HepG2 (cell line): ENCODE measurements around the gene SPIB. TPM values are rescaled to one million over a fixed set of nuclear protein-coding genes. Genes with fewer than 3 reads are reported as not detected.

Experiments
- ATAC-seq: fragments of 200-7000 bp; cut with Tn5 transposase; 3 replicates; pipeline ENCODE4 v1.9.1; 2020; ENCODE audit warnings: mild to moderate bottlenecking, moderate library complexity
- BruUV-seq: library from RNA; stranded (reverse); fragments of 400-500 nt; replicated peaks from 2 replicates; lab custom pipeline; 2021; lab: Mats Ljungman, UMichigan
- CTCF ChIA-PET: fragments of 300-600 bp; formaldehyde crosslinking; extraction: SDS; loops from one replicate; lab custom pipeline; 2021; ENCODE audit warnings: low total read pairs, inconsistent platforms, low intra/inter-chr PET ratio; lab: Yijun Ruan, JAX
- POLR2A ChIA-PET: fragments of 350-600 bp; sonication (Branson Sonifier 250); formaldehyde crosslinking; loops from one replicate; lab custom pipeline; 2020; ENCODE audit warnings: antibody characterized with exemption, inconsistent platforms; lab: Yijun Ruan, JAX
- DNase-seq: peaks from one replicate; pipeline ENCODE4 v3.0.0-alpha.2; 2015; ENCODE audit warnings: low spot score
- FAIRE-seq: peaks from 3 replicates; lab custom pipeline; 2011; peaks lifted over from hg19 to GRCh38; lab: Jason Lieb, UNC
- H2AFZ ChIP-seq: one replicate; pipeline ENCODE4 v1.6.1; 2011; ENCODE audit warnings: low read length, inconsistent platforms
- H3K27ac ChIP-seq: fragments of 300-600 bp; 3 replicates; pipeline ENCODE4 v1.8.0; 2011; ENCODE audit warnings: mixed run types, mild to moderate bottlenecking, mixed read lengths, low read length, inconsistent platforms; ENCODE audit not compliant: insufficient read depth; ENCODE audit errors: extremely low read length
- H3K27me3 ChIP-seq, 2 experiments: fragments of 200-600 bp in 1 of 2; 2 replicates in 1 of 2; 3 replicates in 1 of 2; pipeline versions ENCODE4 v1.6.0 to v1.8.0; 2011; ENCODE audit warnings: low read length in 2 of 2, mild to moderate bottlenecking in 2 of 2, moderate library complexity in 2 of 2, inconsistent platforms in 1 of 2; ENCODE audit not compliant: insufficient read depth in 2 of 2, control insufficient read depth in 1 of 2
- H3K36me3 ChIP-seq, 2 experiments: fragments of 200-600 bp in 1 of 2; replicated peaks in 1 of 2; 2 replicates in 1 of 2; 3 replicates in 1 of 2; pipeline versions ENCODE4 v1.5.1 to v1.8.0; 2011; ENCODE audit warnings: low read length in 2 of 2, inconsistent platforms in 1 of 2; ENCODE audit not compliant: insufficient read depth in 2 of 2, control insufficient read depth in 1 of 2
- H3K4me1 ChIP-seq: 2 replicates; pipeline ENCODE4 v1.5.1; 2012; ENCODE audit warnings: low read length, inconsistent platforms; ENCODE audit not compliant: insufficient read depth
- H3K4me2 ChIP-seq: 2 replicates; pipeline ENCODE4 v1.6.0; 2011; ENCODE audit warnings: low read depth, low read length, inconsistent platforms
- H3K4me3 ChIP-seq, 3 experiments: fragments of 200-600 bp in 1 of 3; sonication (generic), shearing (Covaris generic) in 1 of 3; replicated peaks in 1 of 3; 2 replicates each; pipeline ENCODE4 v1.5.1; 2011 to 2016; ENCODE audit warnings: low read length in 3 of 3, inconsistent platforms in 2 of 3, low read depth in 2 of 3, mild to moderate bottlenecking in 2 of 3, control low read depth in 1 of 3, mixed read lengths in 1 of 3; ENCODE audit not compliant: insufficient read depth in 1 of 3
- H3K79me2 ChIP-seq: one replicate; pipeline ENCODE4 v1.6.1; 2011; ENCODE audit warnings: low read length, inconsistent platforms; ENCODE audit not compliant: insufficient read depth
- H3K9ac ChIP-seq: 2 replicates; pipeline ENCODE4 v1.6.0; 2011; ENCODE audit warnings: mild to moderate bottlenecking, low read depth, low read length, inconsistent platforms; ENCODE audit not compliant: insufficient read depth
- H3K9me3 ChIP-seq: 2 replicates; pipeline ENCODE4 v1.5.1; 2012; ENCODE audit warnings: mild to moderate bottlenecking, low read length
- H4K20me1 ChIP-seq: 2 replicates; pipeline ENCODE4 v1.6.0; 2011; ENCODE audit warnings: inconsistent platforms, mild to moderate bottlenecking, low read length, moderate library complexity; ENCODE audit not compliant: insufficient read depth
- CAMTA2 ChIP-seq: sonication (generic); formaldehyde crosslinking; IDR thresholded peaks from 2 replicates; pipeline ENCODE4 v1.4.0; 2020; ENCODE audit warnings: mild to moderate bottlenecking, missing genetic modification reagents, borderline replicate concordance
- CREB1 ChIP-seq, 2 experiments: fragments of 450-650 bp in 1 of 2; IDR thresholded peaks; 2 replicates each; pipeline ENCODE4 v1.6.1; 2016 to 2017; ENCODE audit warnings: control low read depth in 1 of 2, mild to moderate bottlenecking in 1 of 2, missing compliant biosample characterization in 1 of 2, missing genetic modification characterization in 1 of 2
- DNMT3B ChIP-seq: conservative IDR thresholded peaks from 2 replicates; pipeline ENCODE4 v1.6.1; 2016; ENCODE audit warnings: missing biosample characterization, control low read depth
- DPF2 ChIP-seq: sonication (generic); formaldehyde crosslinking; IDR thresholded peaks from 2 replicates; pipeline ENCODE4 v1.4.0; 2020; ENCODE audit warnings: mild to moderate bottlenecking, low read depth, missing genetic modification reagents, borderline replicate concordance
- REXO4 ChIP-seq: sonication (generic); formaldehyde crosslinking; IDR thresholded peaks from 2 replicates; pipeline ENCODE4 v1.8.0; 2022; ENCODE audit warnings: missing genetic modification reagents, mild to moderate bottlenecking, borderline replicate concordance
- SIX1 ChIP-seq: sonication (generic); formaldehyde crosslinking; IDR thresholded peaks from 2 replicates; pipeline ENCODE4 v1.4.0; 2020; ENCODE audit warnings: missing genetic modification reagents, borderline replicate concordance
- SMAD3 ChIP-seq: sonication (generic); formaldehyde crosslinking; IDR thresholded peaks from 2 replicates; pipeline ENCODE4 v1.4.0; 2020; ENCODE audit warnings: missing genetic modification reagents
- SNAI1 ChIP-seq: sonication (generic); formaldehyde crosslinking; IDR thresholded peaks from 2 replicates; pipeline ENCODE4 v1.5.0; 2020; ENCODE audit warnings: mild to moderate bottlenecking, missing genetic modification reagents, borderline replicate concordance
- ZNF10 ChIP-seq: sonication (generic); formaldehyde crosslinking; IDR thresholded peaks from 2 replicates; pipeline ENCODE4 v1.4.0; 2020; ENCODE audit warnings: mild to moderate bottlenecking, low read depth, missing genetic modification reagents, borderline replicate concordance
- ZNF12 ChIP-seq: sonication (generic); formaldehyde crosslinking; IDR thresholded peaks from 2 replicates; pipeline ENCODE4 v1.5.0; 2020; ENCODE audit warnings: missing genetic modification reagents
- ZNF557 ChIP-seq: sonication (generic); formaldehyde crosslinking; IDR thresholded peaks from 2 replicates; pipeline ENCODE4 v1.4.0; 2020; ENCODE audit warnings: missing genetic modification reagents
- WGBS: methylation state at CpG from one replicate; pipeline ENCODE4 v1.1.6; 2017; ENCODE audit warnings: low lambda C conversion rate; 5-methylcytosine and 5-hydroxymethylcytosine counted together
- in situ Hi-C: cut with HindIII; loops from 2 replicates; pipeline ENCODE4 v1.10.0; 2017; ENCODE audit warnings: low pct_unique_long_range_greater_than_20kb; ENCODE audit not compliant: extremely low pct_ligation_motif_present
- intact Hi-C: fragments of 100-400 bp; cut with micrococcal nuclease; formaldehyde crosslinking; loops from one replicate; pipeline ENCODE4 v1.10.0; 2022; ENCODE audit not compliant: unreplicated experiment
- polyA plus RNA-seq, 8 experiments: library from polyadenylated mRNA; depleted of rRNA in 3 of 8; stranded (reverse) in 7 of 8; unstranded in 1 of 8; fragments of >200 nt; fragmentation: Illumina TruSeq in 4 of 8; extraction: Trizol in 4 of 8; gene quantifications; 2 replicates each; pipeline versions ENCODE4 v1.2.1 to v1.2.3, GENCODE V29; 2011 to 2016; ENCODE audit warnings: low read depth in 4 of 8, missing spikeins in 1 of 8, mixed read lengths in 1 of 8; ENCODE audit not compliant: insufficient read depth in 1 of 8
- total RNA-seq, 5 experiments: library from RNA; depleted of rRNA; stranded (reverse); fragments of >200 nt; fragmentation: Illumina TruSeq; extraction: Trizol; gene quantifications; 2 replicates each; pipeline ENCODE4 v1.2.3, GENCODE V29; 2016; ENCODE audit warnings: low read depth in 1 of 5
- TF ChIP-seq, protein P1 (sequence below): sonication (generic); formaldehyde crosslinking; IDR thresholded peaks from 2 replicates; pipeline ENCODE4 v1.5.1; 2020; ENCODE audit warnings: mild to moderate bottlenecking, missing genetic modification reagents, borderline replicate concordance
- TF ChIP-seq, protein P2 (sequence below): sonication (generic); formaldehyde crosslinking; IDR thresholded peaks from 2 replicates; pipeline ENCODE4 v1.8.0; 2022; ENCODE audit warnings: missing genetic modification reagents, low read depth, mild to moderate bottlenecking, borderline replicate concordance
- TF ChIP-seq, protein P3 (sequence below): sonication (generic); formaldehyde crosslinking; IDR thresholded peaks from 2 replicates; pipeline ENCODE4 v1.4.0; 2020; ENCODE audit warnings: mild to moderate bottlenecking, missing genetic modification reagents

The SPIB gene
- total and polyA plus RNA-seq, 2 of the 13 experiments (the other 11 are each of a cell fraction or from before 2014, with no cell fraction given) = 0.04 TPM; not detected in 1

DNA sequence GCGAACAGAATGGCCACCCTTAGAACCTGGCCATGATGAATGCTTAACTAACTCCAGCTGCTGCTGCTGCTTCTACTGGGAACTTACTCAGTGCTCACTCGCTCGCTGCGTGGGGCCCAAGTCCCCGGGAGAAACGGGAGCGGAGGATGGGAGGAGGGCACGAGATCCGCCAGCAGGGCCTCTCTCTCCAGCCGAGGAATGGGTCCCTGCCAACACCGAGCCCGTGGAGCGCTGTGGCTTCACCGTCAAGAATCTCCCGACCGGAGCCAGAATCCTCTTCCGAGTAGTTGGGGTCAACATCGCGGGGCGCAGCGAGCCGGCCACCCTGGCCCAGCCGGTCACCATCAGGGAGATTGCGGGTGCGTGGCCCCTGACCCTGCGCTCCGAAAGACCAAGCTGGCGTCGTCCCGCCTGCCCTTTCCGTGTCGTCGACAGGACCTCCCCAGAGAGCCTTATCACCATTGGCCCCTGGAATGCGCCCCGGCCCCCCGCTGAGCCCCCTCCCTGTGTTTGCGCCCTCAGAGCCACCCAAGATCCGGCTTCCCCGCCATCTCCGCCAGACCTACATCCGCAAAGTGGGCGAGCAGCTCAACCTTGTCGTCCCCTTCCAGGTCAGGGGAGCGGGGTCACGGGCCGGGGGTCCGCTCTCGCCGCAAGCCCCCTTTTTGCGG lies 39.8 kb downstream of the SPIB start:
- FAIRE-seq = no peak
- no peak for ATAC-seq
- TF ChIP-seq DPF2 (CRISPR knock-in tag) (no peak), REXO4 (CRISPR knock-in tag) (no peak), ZNF10 (CRISPR knock-in tag) (no peak), SNAI1 (CRISPR knock-in tag) (no peak), CREB1 (IDR thresholded peaks at IDR 0.05) (no peak), CREB1 (CRISPR knock-in tag; IDR thresholded peaks at IDR 0.05) (no peak), ZNF12 (CRISPR knock-in tag) (no peak), SIX1 (CRISPR knock-in tag) (no peak), DNMT3B (CRISPR knock-in tag) (no peak), CAMTA2 (no peak), ZNF557 (CRISPR knock-in tag) (no peak), SMAD3 (CRISPR knock-in tag) (no peak)
- TF ChIP-seq, protein P1, sequence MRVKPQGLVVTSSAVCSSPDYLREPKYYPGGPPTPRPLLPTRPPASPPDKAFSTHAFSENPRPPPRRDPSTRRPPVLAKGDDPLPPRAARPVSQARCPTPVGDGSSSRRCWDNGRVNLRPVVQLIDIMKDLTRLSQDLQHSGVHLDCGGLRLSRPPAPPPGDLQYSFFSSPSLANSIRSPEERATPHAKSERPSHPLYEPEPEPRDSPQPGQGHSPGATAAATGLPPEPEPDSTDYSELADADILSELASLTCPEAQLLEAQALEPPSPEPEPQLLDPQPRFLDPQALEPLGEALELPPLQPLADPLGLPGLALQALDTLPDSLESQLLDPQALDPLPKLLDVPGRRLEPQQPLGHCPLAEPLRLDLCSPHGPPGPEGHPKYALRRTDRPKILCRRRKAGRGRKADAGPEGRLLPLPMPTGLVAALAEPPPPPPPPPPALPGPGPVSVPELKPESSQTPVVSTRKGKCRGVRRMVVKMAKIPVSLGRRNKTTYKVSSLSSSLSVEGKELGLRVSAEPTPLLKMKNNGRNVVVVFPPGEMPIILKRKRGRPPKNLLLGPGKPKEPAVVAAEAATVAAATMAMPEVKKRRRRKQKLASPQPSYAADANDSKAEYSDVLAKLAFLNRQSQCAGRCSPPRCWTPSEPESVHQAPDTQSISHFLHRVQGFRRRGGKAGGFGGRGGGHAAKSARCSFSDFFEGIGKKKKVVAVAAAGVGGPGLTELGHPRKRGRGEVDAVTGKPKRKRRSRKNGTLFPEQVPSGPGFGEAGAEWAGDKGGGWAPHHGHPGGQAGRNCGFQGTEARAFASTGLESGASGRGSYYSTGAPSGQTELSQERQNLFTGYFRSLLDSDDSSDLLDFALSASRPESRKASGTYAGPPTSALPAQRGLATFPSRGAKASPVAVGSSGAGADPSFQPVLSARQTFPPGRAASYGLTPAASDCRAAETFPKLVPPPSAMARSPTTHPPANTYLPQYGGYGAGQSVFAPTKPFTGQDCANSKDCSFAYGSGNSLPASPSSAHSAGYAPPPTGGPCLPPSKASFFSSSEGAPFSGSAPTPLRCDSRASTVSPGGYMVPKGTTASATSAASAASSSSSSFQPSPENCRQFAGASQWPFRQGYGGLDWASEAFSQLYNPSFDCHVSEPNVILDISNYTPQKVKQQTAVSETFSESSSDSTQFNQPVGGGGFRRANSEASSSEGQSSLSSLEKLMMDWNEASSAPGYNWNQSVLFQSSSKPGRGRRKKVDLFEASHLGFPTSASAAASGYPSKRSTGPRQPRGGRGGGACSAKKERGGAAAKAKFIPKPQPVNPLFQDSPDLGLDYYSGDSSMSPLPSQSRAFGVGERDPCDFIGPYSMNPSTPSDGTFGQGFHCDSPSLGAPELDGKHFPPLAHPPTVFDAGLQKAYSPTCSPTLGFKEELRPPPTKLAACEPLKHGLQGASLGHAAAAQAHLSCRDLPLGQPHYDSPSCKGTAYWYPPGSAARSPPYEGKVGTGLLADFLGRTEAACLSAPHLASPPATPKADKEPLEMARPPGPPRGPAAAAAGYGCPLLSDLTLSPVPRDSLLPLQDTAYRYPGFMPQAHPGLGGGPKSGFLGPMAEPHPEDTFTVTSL = no peak
- TF ChIP-seq, protein P2, sequence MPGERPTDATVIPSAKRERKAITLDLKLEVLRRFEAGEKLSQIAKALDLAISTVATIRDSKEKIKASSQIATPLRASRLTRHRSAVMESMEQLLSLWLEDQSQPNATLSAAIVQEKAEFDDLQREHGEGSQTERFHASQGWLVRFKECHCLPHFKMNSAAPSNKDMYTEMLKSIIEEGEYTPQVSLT (CRISPR knock-in tag) = no peak
- TF ChIP-seq, protein P3, sequence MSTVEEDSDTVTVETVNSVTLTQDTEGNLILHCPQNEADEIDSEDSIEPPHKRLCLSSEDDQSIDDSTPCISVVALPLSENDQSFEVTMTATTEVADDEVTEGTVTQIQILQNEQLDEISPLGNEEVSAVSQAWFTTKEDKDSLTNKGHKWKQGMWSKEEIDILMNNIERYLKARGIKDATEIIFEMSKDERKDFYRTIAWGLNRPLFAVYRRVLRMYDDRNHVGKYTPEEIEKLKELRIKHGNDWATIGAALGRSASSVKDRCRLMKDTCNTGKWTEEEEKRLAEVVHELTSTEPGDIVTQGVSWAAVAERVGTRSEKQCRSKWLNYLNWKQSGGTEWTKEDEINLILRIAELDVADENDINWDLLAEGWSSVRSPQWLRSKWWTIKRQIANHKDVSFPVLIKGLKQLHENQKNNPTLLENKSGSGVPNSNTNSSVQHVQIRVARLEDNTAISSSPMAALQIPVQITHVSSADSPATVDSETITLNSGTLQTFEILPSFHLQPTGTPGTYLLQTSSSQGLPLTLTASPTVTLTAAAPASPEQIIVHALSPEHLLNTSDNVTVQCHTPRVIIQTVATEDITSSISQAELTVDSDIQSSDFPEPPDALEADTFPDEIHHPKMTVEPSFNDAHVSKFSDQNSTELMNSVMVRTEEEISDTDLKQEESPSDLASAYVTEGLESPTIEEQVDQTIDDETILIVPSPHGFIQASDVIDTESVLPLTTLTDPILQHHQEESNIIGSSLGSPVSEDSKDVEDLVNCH (CRISPR knock-in tag) = no peak

More for the DNA sequence above, 39.8 kb downstream of the SPIB start:
- intact Hi-C loops = no loop called here
- BruUV-seq = no TSS peak
- Histone ChIP-seq H3K27me3 (peaks cover 0 to 7% of the 10 kb centered on the region in 2 experiments; a peak in 2 of 5 replicates), H3K36me3 (no peaks in the 10 kb centered on the region), H3K9ac (no peak overlapping the region), H3K4me3 (no peak overlapping the region), H4K20me1 (no peaks in the 10 kb centered on the region), H3K4me2 (no peak overlapping the region), H3K4me1 (peaks cover 20% of the 10 kb centered on the region), H3K27ac (no peak overlapping the region), H2AFZ (no peak overlapping the region), H3K9me3 (no peaks in the 10 kb centered on the region), H3K79me2 (no peaks in the 10 kb centered on the region)
- in situ Hi-C loops = no loop called here
- ChIA-PET POLR2A (no interaction called here), CTCF (no interaction called here)
- 63% methylated on average over 41 of the region's 50 CpGs for WGBS
- DNase-seq = no peak
